ENCODE results near the gene MSH3.

MSH3 gene

GRCh38 chr5:80706835-80707447, 52.5 kb downstream of the MSH3 start:
- in situ Hi-C loops (cut with HindIII; ENCODE audit: low sequenced_read_pairs) = no loop called here
- no peak for DNase-seq (ENCODE audit: low read depth, low spot score)
- TF ChIP-seq, protein P1, sequence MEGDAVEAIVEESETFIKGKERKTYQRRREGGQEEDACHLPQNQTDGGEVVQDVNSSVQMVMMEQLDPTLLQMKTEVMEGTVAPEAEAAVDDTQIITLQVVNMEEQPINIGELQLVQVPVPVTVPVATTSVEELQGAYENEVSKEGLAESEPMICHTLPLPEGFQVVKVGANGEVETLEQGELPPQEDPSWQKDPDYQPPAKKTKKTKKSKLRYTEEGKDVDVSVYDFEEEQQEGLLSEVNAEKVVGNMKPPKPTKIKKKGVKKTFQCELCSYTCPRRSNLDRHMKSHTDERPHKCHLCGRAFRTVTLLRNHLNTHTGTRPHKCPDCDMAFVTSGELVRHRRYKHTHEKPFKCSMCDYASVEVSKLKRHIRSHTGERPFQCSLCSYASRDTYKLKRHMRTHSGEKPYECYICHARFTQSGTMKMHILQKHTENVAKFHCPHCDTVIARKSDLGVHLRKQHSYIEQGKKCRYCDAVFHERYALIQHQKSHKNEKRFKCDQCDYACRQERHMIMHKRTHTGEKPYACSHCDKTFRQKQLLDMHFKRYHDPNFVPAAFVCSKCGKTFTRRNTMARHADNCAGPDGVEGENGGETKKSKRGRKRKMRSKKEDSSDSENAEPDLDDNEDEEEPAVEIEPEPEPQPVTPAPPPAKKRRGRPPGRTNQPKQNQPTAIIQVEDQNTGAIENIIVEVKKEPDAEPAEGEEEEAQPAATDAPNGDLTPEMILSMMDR (IDR thresholded peaks at IDR 0.05; ENCODE audit: low read depth, low read length) = no peak
- H3K4me3 ChIP-seq (ENCODE audit: low read depth, low read length) = no peak overlapping the region

DNA sequence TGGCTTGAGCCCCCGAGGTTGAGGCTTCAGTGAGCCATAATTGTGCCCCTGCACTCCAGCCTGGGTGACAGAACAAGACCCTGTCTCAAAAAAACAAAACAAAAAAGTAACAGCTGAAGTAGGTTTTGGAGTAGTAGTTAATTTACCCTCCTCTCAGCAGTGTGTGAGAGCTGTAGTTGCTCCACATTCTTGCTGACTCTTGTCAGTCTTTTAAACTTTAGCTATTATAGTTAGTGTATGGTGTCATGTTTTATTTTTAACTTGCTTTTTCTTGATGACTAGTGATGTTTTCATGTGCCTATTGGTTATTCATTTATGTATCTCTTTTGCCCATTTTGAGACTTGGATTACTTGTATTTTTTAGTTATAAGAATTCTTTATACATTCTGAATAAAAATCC, 53.2 kb downstream of the MSH3 start:
- in situ Hi-C loops (cut with HindIII; ENCODE audit: low sequenced_read_pairs) = no loop called here
- TF ChIP-seq, protein P1 (IDR thresholded peaks at IDR 0.05; ENCODE audit: low read depth, low read length) = no peak
- no peak overlapping the region for H3K4me3 ChIP-seq (ENCODE audit: low read depth, low read length)
- DNase-seq (ENCODE audit: low read depth, low spot score) = no peak

DNA sequence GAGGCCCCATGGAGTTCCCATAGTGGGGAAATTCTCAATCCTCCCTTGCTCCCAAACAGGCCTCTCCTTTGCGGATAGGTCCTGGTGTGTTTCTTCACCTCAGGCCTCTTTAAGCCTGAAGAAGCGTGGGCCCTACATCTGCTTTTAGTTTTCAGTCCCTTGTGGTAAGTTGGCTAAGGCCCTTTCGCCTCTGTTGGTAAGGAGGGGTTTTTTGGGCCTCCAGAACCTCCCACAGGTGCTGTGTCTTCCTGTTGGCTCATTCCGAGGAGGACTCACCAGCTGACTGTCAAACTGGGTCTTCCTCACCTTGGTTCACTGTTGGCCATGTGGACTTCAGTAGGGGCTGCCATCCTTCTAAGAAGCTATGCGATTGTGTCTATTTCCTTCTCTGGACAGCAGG, 56.8 kb downstream of the MSH3 start:
- in situ Hi-C loops (cut with HindIII; ENCODE audit: low sequenced_read_pairs) = no loop called here
- DNase-seq (ENCODE audit: low read depth, low spot score) = no peak
- no peak overlapping the region for H3K4me3 ChIP-seq (ENCODE audit: low read depth, low read length)
- TF ChIP-seq, protein P1 (IDR thresholded peaks at IDR 0.05; ENCODE audit: low read depth, low read length) = no peak

GRCh38 chr5:80711938-80712337, 57.5 kb downstream of the MSH3 start:
- in situ Hi-C loops (cut with HindIII; ENCODE audit: low sequenced_read_pairs) = no loop called here
- no peak overlapping the region for H3K4me3 ChIP-seq (ENCODE audit: low read depth, low read length)
- peak; percentile 28 for DNase-seq (ENCODE audit: low read depth, low spot score)
- TF ChIP-seq, protein P1 (IDR thresholded peaks at IDR 0.05; ENCODE audit: low read depth, low read length) = peak; percentile 61

GRCh38 chr5:80712919-80713318, 58.5 kb downstream of the MSH3 start:
- in situ Hi-C loops (cut with HindIII; ENCODE audit: low sequenced_read_pairs) = no loop called here
- TF ChIP-seq, protein P1 (IDR thresholded peaks at IDR 0.05; ENCODE audit: low read depth, low read length) = no peak
- H3K4me3 ChIP-seq (ENCODE audit: low read depth, low read length) = no peak overlapping the region
- peak; percentile 13 for DNase-seq (ENCODE audit: low read depth, low spot score)

- in situ Hi-C loops (cut with HindIII; ENCODE audit: low sequenced_read_pairs) = no loop called here
- TF ChIP-seq, protein P1 (IDR thresholded peaks at IDR 0.05; ENCODE audit: low read depth, low read length) = no peak
- DNase-seq (ENCODE audit: low read depth, low spot score) = no peak
- no peak overlapping the region for H3K4me3 ChIP-seq (ENCODE audit: low read depth, low read length)
Measured at GRCh38 chr5:80713631-80714030, 59.2 kb downstream of the MSH3 start.
